Measurements from ENCODE around the gene OLFML2A. TPM values are rescaled to one million over a fixed set of nuclear protein-coding genes. Genes with fewer than 3 reads are reported as not detected.
"Not testable (repeated sequence)": the region's sequence is repeated elsewhere in the genome, so short reads cannot be mapped to it uniquely, and the experiment has no call there.

The OLFML2A gene
- total RNA-seq, 1 donor, result 29.7 TPM

GRCh38 chr9:124771021-124771866 lies 5.7 kb upstream of the OLFML2A start, which contains the start of gene NR6A1:
TSS of gene NR6A1 (minus strand) at chr9:124771311.
- TF ChIP-seq, protein P1, sequence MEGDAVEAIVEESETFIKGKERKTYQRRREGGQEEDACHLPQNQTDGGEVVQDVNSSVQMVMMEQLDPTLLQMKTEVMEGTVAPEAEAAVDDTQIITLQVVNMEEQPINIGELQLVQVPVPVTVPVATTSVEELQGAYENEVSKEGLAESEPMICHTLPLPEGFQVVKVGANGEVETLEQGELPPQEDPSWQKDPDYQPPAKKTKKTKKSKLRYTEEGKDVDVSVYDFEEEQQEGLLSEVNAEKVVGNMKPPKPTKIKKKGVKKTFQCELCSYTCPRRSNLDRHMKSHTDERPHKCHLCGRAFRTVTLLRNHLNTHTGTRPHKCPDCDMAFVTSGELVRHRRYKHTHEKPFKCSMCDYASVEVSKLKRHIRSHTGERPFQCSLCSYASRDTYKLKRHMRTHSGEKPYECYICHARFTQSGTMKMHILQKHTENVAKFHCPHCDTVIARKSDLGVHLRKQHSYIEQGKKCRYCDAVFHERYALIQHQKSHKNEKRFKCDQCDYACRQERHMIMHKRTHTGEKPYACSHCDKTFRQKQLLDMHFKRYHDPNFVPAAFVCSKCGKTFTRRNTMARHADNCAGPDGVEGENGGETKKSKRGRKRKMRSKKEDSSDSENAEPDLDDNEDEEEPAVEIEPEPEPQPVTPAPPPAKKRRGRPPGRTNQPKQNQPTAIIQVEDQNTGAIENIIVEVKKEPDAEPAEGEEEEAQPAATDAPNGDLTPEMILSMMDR (IDR thresholded peaks at IDR 0.05; ENCODE audit: extremely low read depth, low read depth, low read length), result no peak
- Histone ChIP-seq H3K79me2 (ENCODE audit: insufficient read depth, low read length) (no peaks in the 10 kb centered on the region), H2AFZ (ENCODE audit: low read length) (peak within 1 kb of the TSS; percentile 80), H3K27me3 (ENCODE audit: insufficient read depth, low read length) (peaks cover 51% of the 10 kb centered on the region), H3K36me3 (ENCODE audit: insufficient read depth, low read length) (no peaks in the 10 kb centered on the region), H3K4me2 (ENCODE audit: insufficient read depth, low read length) (peak within 1 kb of the TSS; percentile 84), H3K4me1 (ENCODE audit: insufficient read depth, low read length) (peaks cover 7% of the 10 kb centered on the region), H3K4me3 (ENCODE audit: insufficient read depth, low read length) (peak within 1 kb of the TSS; percentile 80), H3K27ac (ENCODE audit: low read depth, low read length) (peak within 1 kb of the TSS; percentile 63), H4K20me1 (ENCODE audit: insufficient read depth, low read length) (peaks cover 11% of the 10 kb centered on the region), H3K9me3 (ENCODE audit: low read depth, low read length) (no peaks in the 10 kb centered on the region)
- DNase-seq (ENCODE audit: insufficient read length, low spot score, missing footprints), result peak; percentile 100

- H3K4me1 ChIP-seq (ENCODE audit: insufficient read depth, low read length), result peaks cover 11% of the 10 kb centered on the region
- H4K20me1 ChIP-seq (ENCODE audit: insufficient read depth, low read length), result peaks cover 11% of the 10 kb centered on the region
- TF ChIP-seq, protein P1 (IDR thresholded peaks at IDR 0.05; ENCODE audit: extremely low read depth, low read depth, low read length), result peak; percentile 79
- DNase-seq (ENCODE audit: insufficient read length, low spot score, missing footprints), result peak; percentile 96
- no peaks in the 10 kb centered on the region for H3K36me3 ChIP-seq (ENCODE audit: insufficient read depth, low read length)
- H3K4me2 ChIP-seq (ENCODE audit: insufficient read depth, low read length), result peak overlapping the region; percentile 84
- H3K27ac ChIP-seq (ENCODE audit: low read depth, low read length), result no peak overlapping the region
- H3K4me3 ChIP-seq (ENCODE audit: insufficient read depth, low read length), result peak overlapping the region; percentile 80
- peak overlapping the region; percentile 80 for H2AFZ ChIP-seq (ENCODE audit: low read length)
- H3K79me2 ChIP-seq (ENCODE audit: insufficient read depth, low read length), result no peaks in the 10 kb centered on the region
- peaks cover 48% of the 10 kb centered on the region for H3K27me3 ChIP-seq (ENCODE audit: insufficient read depth, low read length)
- no peaks in the 10 kb centered on the region for H3K9me3 ChIP-seq (ENCODE audit: low read depth, low read length)
Observed at GRCh38 chr9:124771867-124772679, 4.9 kb upstream of the OLFML2A start.

GRCh38 chr9:124772877-124773276 lies 4.1 kb upstream of the OLFML2A start:
- DNase-seq (ENCODE audit: insufficient read length, low spot score, missing footprints); H2AFZ ChIP-seq (ENCODE audit: low read length); H3K9me3 ChIP-seq (ENCODE audit: low read depth, low read length); H3K27ac ChIP-seq (ENCODE audit: low read depth, low read length); H3K36me3 ChIP-seq (ENCODE audit: insufficient read depth, low read length); H3K4me3 ChIP-seq (ENCODE audit: insufficient read depth, low read length); H3K4me2 ChIP-seq (ENCODE audit: insufficient read depth, low read length); H3K79me2 ChIP-seq (ENCODE audit: insufficient read depth, low read length): not testable (repeated sequence)
- Histone ChIP-seq H3K4me1 (ENCODE audit: insufficient read depth, low read length) (peaks cover 11% of the 10 kb centered on the region), H4K20me1 (ENCODE audit: insufficient read depth, low read length) (peaks cover 11% of the 10 kb centered on the region), H3K27me3 (ENCODE audit: insufficient read depth, low read length) (peaks cover 43% of the 10 kb centered on the region)

DNA sequence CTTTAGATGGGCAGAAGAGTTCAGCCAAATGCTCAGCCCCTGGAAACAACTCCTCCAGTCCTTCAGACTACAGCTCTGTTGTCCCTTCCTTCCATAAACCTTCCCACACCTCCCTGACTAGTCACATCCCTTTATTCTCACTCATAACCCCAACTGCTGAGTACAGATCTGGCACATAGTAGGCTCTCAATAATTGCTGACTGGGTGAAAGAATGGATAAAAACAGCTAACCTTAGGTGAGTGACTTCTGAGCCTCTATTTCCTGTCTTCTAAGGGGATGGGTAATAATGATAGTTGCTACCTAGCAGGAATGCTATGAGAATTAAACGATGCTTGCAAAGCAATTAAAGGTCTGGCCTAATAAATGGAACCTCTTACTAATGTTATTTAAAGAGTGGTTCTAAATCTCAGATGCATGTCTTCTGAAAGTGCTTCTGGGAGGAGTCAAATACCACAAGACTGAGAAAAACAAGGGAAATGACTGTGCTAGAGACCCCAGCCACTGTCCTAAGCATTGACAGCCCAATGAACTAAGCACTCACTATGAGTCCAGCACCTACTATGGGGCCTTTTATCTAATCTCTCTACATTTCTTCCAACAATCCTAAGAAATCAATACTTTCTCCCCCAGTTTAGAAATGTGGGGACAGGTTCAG lies 3.3 kb upstream of the OLFML2A start:
- Histone ChIP-seq H3K9me3 (ENCODE audit: low read depth, low read length) (no peaks in the 10 kb centered on the region), H3K4me3 (ENCODE audit: insufficient read depth, low read length) (no peak overlapping the region), H4K20me1 (ENCODE audit: insufficient read depth, low read length) (peaks cover 8% of the 10 kb centered on the region), H3K4me2 (ENCODE audit: insufficient read depth, low read length) (no peak overlapping the region), H3K36me3 (ENCODE audit: insufficient read depth, low read length) (no peaks in the 10 kb centered on the region), H3K27me3 (ENCODE audit: insufficient read depth, low read length) (peaks cover 35% of the 10 kb centered on the region), H3K4me1 (ENCODE audit: insufficient read depth, low read length) (peaks cover 13% of the 10 kb centered on the region), H3K79me2 (ENCODE audit: insufficient read depth, low read length) (no peaks in the 10 kb centered on the region), H2AFZ (ENCODE audit: low read length) (no peak overlapping the region), H3K27ac (ENCODE audit: low read depth, low read length) (no peak overlapping the region)
- peak; percentile 37 for DNase-seq (ENCODE audit: insufficient read length, low spot score, missing footprints)
- TF ChIP-seq, protein P1 (IDR thresholded peaks at IDR 0.05; ENCODE audit: extremely low read depth, low read depth, low read length), result no peak
